Stomach (tissue), 4 donors: ENCODE results near the gene CHRNB4.

Experiments used
- CTCF ChIP-seq, 7 experiments: fragments of 450-650 bp in 4 of 7; fragments of 200-600 bp in 3 of 7; sonication (generic) in 3 of 7; IDR thresholded peaks; one replicate each; pipeline ENCODE4 v1.5.1; 2016 to 2019; ENCODE audit warnings: antibody characterized with exemption in 7 of 7, control low read depth in 2 of 7, mild to moderate bottlenecking in 1 of 7
- EP300 ChIP-seq: sonication (generic); formaldehyde crosslinking; IDR thresholded peaks from one replicate; pipeline ENCODE4 v1.6.1; 2017; ENCODE audit warnings: antibody characterized with exemption
- POLR2A ChIP-seq, 4 donors: fragments of 450-650 bp; IDR thresholded peaks; one replicate each; pipeline ENCODE4 v1.6.1; 2016; ENCODE audit warnings: antibody characterized with exemption in 4 of 4, control low read depth in 2 of 4, mild to moderate bottlenecking in 1 of 4, moderate library complexity in 1 of 4
- POLR2AphosphoS5 ChIP-seq, 3 donors: sonication (generic); formaldehyde crosslinking; IDR thresholded peaks; one replicate each; pipeline ENCODE4 v1.6.1; 2016; ENCODE audit warnings: antibody characterized with exemption in 3 of 3

DNA sequence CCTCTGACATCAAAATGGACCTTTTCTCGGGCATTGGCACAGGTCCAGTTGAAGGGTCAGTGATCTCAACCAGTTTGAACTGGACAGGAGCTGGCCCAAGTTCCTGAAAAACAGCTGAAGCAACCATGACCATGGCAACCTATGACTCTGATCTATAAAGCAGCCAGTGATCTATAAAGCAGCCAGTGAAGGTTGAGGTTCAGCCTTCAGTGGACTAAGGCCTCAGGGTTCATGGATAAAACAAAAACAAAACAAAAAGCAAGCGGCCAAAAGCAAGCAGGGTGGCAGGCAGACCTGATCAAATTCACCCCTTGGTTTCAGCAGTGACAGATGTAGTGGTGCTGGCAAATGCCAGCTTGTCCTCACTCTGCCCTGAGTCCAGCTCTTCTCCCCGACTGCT, 10.0 kb upstream of the CHRNB4 start:
- TF ChIP-seq CTCF (IDR thresholded peaks at IDR 0.05) (no peak), POLR2A (IDR thresholded peaks at IDR 0.05) (no peak), POLR2AphosphoS5 (IDR thresholded peaks at IDR 0.05) (no peak), EP300 (no peak)
